HG03108 (cell line): ENCODE measurements around the gene CACNA1A.

Source experiments
- ATAC-seq: cut with Tn5 transposase; IDR thresholded peaks from one replicate; pipeline ENCODE4 v1.9.1; 2021; ENCODE audit warnings: moderate library complexity; ENCODE audit not compliant: unreplicated experiment

CACNA1A gene

DNA sequence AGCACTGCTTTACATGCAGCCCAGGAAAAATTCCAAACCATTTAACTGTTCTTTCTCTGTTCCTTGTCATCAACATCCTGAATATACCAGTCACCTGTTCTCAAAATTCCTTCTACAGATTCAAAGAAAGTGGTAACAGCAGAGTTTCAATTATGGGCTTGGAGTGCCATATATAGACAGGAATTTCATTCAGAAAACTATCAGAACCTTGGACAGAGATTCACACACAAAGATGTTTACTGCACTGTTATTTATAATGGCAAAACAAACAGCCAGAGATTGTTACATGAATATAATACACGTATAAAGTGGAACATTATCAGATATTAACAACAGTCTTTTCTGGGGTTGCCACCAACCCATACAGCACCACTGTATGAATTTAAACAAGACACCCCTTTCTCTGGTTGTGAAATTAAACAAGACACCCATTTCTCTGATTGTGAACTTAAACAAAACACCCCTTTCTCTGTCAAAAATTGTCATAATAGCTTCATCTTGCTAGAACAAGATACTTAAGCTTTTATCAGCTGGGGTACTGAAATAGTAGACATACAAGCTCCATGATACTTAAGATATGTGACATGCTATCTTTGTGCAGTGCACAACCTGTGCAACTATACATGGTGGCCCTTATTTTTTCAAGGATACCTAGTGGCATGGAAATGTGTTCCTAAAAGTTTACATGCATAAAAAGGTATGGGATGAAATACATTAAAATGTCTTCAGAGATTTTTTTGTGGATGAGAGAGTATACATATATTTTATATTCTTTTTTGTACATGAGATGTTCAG lies 12.6 kb downstream of the CACNA1A start:
- ATAC-seq = no peak

DNA sequence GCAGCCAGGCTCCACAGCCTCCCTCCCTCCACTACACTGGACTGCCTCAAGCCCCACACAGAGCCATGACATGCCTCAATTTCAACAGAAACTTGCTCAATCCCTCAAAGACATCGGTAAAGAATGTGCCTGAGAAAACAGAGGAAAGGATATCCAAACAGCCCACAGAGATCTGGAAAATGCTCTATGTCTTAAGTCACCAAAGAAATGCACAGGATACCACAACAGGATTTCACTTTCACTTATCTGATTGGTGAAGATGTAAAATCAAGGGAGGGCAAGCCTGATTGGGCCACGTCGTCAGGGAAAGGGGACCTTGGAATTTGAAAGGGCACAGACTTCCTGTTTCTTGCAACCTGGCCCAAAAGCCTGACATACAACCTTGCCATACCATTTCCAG lies 14.2 kb downstream of the CACNA1A start:
- no peak for ATAC-seq

GRCh38 chr19:13487985-13488384 lies 18.3 kb downstream of the CACNA1A start:
- ATAC-seq = no peak

- ATAC-seq = no peak
Measured at GRCh38 chr19:13484166-13484565, 22.1 kb downstream of the CACNA1A start.

DNA sequence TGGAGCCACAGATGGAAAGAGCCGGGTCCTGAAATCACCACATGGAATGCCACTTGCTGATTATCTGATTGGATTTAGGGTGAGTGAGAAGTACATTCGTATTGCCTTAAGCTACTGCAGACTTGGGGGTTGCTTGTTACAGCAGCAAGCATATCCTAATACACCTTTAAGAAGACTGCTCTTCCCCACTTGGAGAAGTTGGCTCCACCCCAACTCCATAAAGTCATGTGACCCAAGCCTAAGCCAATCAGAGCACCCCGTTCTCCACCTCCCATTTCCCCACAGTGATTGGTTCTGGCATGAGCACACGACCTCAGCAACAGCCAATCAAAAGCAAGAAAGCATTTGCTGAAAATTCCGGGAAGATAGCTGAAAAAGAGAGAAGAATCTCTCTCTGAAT lies 23.1 kb downstream of the CACNA1A start:
- no peak for ATAC-seq

- ATAC-seq = no peak
Measured at GRCh38 chr19:13478576-13478975, 27.7 kb downstream of the CACNA1A start.

- ATAC-seq = no peak
Measured at GRCh38 chr19:13476071-13476470, 30.2 kb downstream of the CACNA1A start.

DNA sequence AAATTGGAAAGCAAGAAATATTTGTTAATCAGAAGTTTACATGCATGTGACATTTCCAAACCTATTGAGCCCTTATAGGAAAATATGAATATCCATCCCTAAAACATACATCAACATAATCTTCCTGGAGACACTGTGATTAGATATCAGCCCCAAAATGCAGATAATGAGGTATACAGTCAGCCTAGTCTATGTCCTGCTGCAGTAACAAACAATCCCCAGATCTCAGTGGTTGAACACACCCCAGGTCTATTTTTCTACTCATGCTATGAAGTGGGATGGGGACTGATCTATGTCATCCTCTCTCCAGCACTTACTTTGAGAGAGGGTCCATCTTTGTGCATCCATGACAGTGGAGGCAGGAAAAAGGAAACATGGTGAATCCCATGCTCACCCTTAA lies 31.2 kb downstream of the CACNA1A start:
- ATAC-seq = no peak

- no peak for ATAC-seq
Measured at GRCh38 chr19:13466697-13467096, 39.6 kb downstream of the CACNA1A start.

DNA sequence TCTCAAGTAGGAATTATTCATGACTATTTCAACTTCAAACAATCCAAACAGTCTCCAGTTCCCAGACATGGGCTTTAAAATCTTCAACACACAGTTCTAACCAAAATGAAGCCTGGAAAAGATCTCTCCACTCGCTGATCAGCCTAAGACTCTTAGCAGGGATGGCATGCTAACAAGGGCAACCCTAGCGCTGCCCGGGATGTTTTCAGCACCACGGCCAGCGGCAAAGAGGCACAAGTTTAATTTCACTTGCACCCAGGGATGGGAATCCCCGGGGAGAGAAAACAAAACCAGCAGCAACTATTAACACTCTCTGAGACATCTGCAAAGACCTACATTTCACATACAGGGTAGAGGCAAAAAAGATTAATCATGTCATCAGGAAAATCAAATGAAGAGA lies 43.0 kb downstream of the CACNA1A start:
- no peak for ATAC-seq

GRCh38 chr19:13461536-13461935 lies 44.7 kb downstream of the CACNA1A start:
- no peak for ATAC-seq

- no peak for ATAC-seq
Measured at GRCh38 chr19:13460045-13460444, 46.2 kb downstream of the CACNA1A start.

- no peak for ATAC-seq
Measured at GRCh38 chr19:13459351-13459750, 46.9 kb downstream of the CACNA1A start.

GRCh38 chr19:13451434-13451995 lies 54.8 kb downstream of the CACNA1A start:
- no peak for ATAC-seq

- no peak for ATAC-seq
Measured at GRCh38 chr19:13447978-13448377, 58.3 kb downstream of the CACNA1A start.

GRCh38 chr19:13441810-13442512 lies 64.3 kb downstream of the CACNA1A start:
- ATAC-seq = no peak

DNA sequence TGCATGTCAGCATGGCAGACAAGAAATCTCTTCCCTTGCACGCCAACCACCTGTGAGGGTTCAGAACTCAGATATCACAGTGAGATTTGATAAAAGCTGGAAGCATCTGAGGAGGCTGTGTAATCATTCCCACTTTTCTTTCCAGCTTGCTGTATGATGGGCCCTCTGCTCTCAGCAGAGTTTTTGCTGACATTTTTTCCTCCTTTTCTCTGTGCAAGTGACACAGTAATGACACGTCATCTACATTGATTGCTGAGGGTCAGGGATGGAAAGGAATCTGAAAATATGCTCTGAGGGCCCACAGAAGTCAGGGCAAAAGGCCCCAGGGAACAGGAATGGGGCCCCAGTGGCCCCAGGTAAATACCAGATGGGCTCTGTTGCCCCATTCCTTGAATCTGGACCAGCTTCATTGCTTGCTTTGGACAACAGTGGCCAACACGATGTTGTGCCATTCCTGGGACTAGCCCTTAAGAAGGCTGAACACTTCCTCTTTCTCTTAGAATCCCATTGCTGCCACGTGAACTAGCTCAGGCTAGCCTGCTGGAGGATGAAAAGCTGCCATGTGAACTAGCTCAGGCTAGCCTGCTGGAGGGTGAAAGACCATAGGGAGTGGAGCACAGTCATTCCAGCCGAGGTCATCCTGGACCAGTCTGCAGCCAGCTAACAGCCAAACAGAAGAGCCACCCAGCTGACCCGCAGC lies 68.2 kb downstream of the CACNA1A start:
- ATAC-seq = no peak

GRCh38 chr19:13436352-13436751 lies 69.9 kb downstream of the CACNA1A start:
- ATAC-seq = no peak

DNA sequence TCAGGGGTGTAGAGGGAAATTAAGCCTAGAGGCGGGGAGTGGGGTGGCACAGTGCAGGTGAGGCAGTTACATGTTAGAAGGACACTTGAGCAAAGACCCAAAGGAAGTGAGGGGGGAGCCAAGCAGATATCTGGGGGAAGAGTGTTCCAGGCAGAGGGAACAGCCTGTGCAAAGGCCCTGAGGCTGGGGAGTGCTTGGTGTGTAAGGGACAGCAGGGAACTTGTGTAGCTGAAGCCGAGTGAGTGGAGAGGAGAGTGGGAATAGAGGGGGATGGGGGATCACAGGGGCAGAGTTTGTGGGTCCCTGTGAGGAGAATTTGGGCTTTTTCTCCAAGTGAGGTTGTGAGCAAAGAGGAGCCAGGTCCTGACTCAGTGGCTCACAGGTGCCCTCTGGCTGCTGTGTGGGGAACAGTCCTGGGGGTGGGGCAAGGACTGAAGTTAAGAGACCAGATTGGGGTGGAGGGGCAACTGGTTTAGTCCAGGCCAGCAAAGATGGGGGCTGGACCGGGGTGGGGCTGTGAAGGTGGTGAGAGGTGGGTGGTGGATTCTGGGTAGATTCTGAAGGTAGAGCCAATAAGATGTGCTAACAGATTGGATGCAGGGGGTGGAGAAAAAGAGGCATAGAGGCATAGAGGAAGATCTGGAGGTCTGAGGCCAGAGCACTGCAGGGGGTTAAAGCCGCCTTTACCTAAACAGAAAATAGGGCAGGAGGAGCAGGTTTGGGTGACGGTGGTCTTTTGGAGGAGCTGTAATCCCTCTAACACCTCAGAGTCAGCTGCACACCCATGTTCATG lies 75.3 kb downstream of the CACNA1A start:
- no peak for ATAC-seq

DNA sequence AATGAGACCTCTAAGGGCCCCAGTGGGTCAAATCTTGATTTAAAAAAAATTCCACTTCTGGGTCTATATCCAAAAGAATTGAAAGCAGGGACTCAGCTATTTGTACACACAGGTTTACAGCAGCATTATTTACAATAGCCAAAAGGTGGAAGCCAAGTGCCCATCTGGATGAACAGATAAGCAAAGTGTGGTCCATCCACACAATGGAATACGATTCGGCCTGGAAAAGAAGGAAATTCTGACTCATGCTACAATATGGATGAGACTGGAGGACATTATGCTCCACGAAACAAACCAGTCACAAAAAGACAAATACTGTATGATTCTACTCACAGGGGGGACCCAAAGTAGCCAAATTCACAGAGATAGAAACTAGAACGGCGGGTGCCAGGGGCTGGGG lies 76.7 kb downstream of the CACNA1A start:
- ATAC-seq = no peak

- ATAC-seq = no peak
Measured at GRCh38 chr19:13428352-13428751, 77.9 kb downstream of the CACNA1A start.
